ENCODE results near the gene BCL7A. TPM values are rescaled to one million over a fixed set of nuclear protein-coding genes. Genes with fewer than 3 reads are reported as not detected.

BCL7A gene
- total and polyA plus RNA-seq, 9 of the 15 experiments (the other 6 are each of a cell fraction or from before 2014, with no cell fraction given) = 0.25 to 21.9 (median 14.9) TPM

DNA sequence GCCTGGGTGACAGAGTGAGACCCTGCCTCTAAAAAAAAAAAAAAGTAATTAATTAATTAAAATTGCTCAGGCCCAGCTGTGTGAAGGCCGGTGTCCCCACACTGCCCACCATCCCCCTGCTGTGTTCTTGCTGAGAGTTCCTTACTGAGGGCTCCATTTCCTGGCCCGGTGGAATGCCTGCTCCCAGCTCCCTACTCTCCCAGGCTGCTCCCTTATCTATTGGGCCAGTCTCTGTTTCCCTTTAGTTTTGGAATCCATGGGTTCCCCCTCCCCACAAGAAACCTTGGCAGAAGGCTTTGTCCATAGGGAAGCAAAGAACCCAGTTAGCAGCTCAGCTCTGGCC lies 75.9 kb downstream of the BCL7A start:
- peak overlapping the region; percentile 74 for H3K4me2 ChIP-seq (ENCODE audit: insufficient read depth, low read length)
- intact Hi-C loops (cut with micrococcal nuclease) = no loop called here
- peak overlapping the region; percentile 74 for H3K27ac ChIP-seq (ENCODE audit: extremely low read depth, low read depth, low read length)
- peak; percentile 43 for ATAC-seq
- FAIRE-seq = no peak
- peak in 1 of 4 experiments; percentile 51 for DNase-seq (ENCODE audit: extremely low read depth in 1 of 4, low spot score in 3 of 4)
- in situ Hi-C loops (cut with MboI) = no loop called here
- 0 out of 2 replicates have a peak, but pooled peaks cover 2% of the 10 kb centered on the region for H3K9me3 ChIP-seq (replicated peaks; ENCODE audit: control insufficient read depth, insufficient read depth, low read depth, low read length)
- ChIA-PET CTCF (ENCODE audit: low intra/inter-chr PET ratio) (no interaction called here), POLR2A (interaction anchor here (0.6 to 4.5 kb wide), 15 partner anchors 10 to 1517 kb away, joined by 3 to 75 read pairs (median 5); partner anchors contain the start of gene MLXIP)
- H3K4me3 ChIP-seq = no peak overlapping the region
- peaks cover 16% of the 10 kb centered on the region for H3K9me1 ChIP-seq (ENCODE audit: control insufficient read depth, insufficient read depth, low read length)
- whole genome bisulfite sequencing (ENCODE audit: insufficient coverage, low coverage, missing lambda C conversion rate) = 6% methylated on average over 2 of the region's 2 CpGs
- BruUV-seq (replicated peaks) = no TSS peak
- peaks cover 96% of the 10 kb centered on the region for H3K79me2 ChIP-seq (ENCODE audit: control insufficient read depth, insufficient read depth, low read length)
- peaks cover 59 to 72% of the 10 kb centered on the region in 2 experiments for H3K4me1 ChIP-seq (replicated peaks in 1 of 2; ENCODE audit: control insufficient read depth in 2 of 2, insufficient read depth in 2 of 2, low read length in 2 of 2)
- peak overlapping the region; percentile 30 to 63; a peak in 3 of 4 replicates for H3K9ac ChIP-seq (ENCODE audit: insufficient read depth in 1 of 2, low read depth in 2 of 2, low read length in 2 of 2)
- H2AFZ ChIP-seq (ENCODE audit: low read depth, low read length) = no peak overlapping the region
- H3K27me3 ChIP-seq (ENCODE audit: control insufficient read depth in 2 of 2, insufficient read depth in 2 of 2, low read length in 2 of 2) = no peaks in the 10 kb centered on the region
- peaks cover 14% of the 10 kb centered on the region; the same call in 1 of the 2 replicates for H4K20me1 ChIP-seq (replicated peaks; ENCODE audit: control insufficient read depth, insufficient read depth, low read length)
- peaks cover 42% of the 10 kb centered on the region for H3K36me3 ChIP-seq (ENCODE audit: control insufficient read depth, insufficient read depth, low read length)
- TF ChIP-seq, protein P1, sequence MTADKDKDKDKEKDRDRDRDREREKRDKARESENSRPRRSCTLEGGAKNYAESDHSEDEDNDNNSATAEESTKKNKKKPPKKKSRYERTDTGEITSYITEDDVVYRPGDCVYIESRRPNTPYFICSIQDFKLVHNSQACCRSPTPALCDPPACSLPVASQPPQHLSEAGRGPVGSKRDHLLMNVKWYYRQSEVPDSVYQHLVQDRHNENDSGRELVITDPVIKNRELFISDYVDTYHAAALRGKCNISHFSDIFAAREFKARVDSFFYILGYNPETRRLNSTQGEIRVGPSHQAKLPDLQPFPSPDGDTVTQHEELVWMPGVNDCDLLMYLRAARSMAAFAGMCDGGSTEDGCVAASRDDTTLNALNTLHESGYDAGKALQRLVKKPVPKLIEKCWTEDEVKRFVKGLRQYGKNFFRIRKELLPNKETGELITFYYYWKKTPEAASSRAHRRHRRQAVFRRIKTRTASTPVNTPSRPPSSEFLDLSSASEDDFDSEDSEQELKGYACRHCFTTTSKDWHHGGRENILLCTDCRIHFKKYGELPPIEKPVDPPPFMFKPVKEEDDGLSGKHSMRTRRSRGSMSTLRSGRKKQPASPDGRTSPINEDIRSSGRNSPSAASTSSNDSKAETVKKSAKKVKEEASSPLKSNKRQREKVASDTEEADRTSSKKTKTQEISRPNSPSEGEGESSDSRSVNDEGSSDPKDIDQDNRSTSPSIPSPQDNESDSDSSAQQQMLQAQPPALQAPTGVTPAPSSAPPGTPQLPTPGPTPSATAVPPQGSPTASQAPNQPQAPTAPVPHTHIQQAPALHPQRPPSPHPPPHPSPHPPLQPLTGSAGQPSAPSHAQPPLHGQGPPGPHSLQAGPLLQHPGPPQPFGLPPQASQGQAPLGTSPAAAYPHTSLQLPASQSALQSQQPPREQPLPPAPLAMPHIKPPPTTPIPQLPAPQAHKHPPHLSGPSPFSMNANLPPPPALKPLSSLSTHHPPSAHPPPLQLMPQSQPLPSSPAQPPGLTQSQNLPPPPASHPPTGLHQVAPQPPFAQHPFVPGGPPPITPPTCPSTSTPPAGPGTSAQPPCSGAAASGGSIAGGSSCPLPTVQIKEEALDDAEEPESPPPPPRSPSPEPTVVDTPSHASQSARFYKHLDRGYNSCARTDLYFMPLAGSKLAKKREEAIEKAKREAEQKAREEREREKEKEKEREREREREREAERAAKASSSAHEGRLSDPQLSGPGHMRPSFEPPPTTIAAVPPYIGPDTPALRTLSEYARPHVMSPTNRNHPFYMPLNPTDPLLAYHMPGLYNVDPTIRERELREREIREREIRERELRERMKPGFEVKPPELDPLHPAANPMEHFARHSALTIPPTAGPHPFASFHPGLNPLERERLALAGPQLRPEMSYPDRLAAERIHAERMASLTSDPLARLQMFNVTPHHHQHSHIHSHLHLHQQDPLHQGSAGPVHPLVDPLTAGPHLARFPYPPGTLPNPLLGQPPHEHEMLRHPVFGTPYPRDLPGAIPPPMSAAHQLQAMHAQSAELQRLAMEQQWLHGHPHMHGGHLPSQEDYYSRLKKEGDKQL (CRISPR knock-in tag; IDR thresholded peaks at IDR 0.05; ENCODE audit: borderline replicate concordance) = no peak
- TF ChIP-seq, protein P2, sequence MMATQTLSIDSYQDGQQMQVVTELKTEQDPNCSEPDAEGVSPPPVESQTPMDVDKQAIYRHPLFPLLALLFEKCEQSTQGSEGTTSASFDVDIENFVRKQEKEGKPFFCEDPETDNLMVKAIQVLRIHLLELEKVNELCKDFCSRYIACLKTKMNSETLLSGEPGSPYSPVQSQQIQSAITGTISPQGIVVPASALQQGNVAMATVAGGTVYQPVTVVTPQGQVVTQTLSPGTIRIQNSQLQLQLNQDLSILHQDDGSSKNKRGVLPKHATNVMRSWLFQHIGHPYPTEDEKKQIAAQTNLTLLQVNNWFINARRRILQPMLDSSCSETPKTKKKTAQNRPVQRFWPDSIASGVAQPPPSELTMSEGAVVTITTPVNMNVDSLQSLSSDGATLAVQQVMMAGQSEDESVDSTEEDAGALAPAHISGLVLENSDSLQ (IDR thresholded peaks at IDR 0.05) = no peak
- no peak for TF ChIP-seq SETDB1 (IDR thresholded peaks at IDR 0.05; ENCODE audit: low read length)
- no peak for TF ChIP-seq TSC22D4 (tag; IDR thresholded peaks at IDR 0.05)
- TF ChIP-seq, protein P3, sequence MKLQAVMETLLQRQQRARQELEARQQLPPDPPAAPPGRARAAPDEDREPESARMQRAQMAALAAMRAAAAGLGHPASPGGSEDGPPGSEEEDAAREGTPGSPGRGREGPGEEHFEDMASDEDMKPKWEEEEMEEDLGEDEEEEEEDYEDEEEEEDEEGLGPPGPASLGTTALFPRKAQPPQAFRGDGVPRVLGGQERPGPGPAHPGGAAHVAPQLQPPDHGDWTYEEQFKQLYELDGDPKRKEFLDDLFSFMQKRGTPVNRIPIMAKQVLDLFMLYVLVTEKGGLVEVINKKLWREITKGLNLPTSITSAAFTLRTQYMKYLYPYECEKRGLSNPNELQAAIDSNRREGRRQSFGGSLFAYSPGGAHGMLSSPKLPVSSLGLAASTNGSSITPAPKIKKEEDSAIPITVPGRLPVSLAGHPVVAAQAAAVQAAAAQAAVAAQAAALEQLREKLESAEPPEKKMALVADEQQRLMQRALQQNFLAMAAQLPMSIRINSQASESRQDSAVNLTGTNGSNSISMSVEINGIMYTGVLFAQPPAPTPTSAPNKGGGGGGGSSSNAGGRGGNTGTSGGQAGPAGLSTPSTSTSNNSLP (IDR thresholded peaks at IDR 0.05; ENCODE audit: borderline replicate concordance, low read depth, low read length) = no peak
- TF ChIP-seq, protein P4, sequence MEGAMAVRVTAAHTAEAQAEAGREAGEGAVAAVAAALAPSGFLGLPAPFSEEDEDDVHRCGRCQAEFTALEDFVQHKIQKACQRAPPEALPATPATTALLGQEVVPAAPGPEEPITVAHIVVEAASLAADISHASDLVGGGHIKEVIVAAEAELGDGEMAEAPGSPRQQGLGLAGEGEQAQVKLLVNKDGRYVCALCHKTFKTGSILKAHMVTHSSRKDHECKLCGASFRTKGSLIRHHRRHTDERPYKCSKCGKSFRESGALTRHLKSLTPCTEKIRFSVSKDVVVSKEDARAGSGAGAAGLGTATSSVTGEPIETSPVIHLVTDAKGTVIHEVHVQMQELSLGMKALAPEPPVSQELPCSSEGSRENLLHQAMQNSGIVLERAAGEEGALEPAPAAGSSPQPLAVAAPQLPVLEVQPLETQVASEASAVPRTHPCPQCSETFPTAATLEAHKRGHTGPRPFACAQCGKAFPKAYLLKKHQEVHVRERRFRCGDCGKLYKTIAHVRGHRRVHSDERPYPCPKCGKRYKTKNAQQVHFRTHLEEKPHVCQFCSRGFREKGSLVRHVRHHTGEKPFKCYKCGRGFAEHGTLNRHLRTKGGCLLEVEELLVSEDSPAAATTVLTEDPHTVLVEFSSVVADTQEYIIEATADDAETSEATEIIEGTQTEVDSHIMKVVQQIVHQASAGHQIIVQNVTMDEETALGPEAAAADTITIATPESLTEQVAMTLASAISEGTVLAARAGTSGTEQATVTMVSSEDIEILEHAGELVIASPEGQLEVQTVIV (CRISPR knock-in tag; IDR thresholded peaks at IDR 0.05; ENCODE audit: borderline replicate concordance) = no peak
- TF ChIP-seq TAL1 (IDR thresholded peaks at IDR 0.05) = no peak
- 0 out of 2 replicates have a peak, but pooled peaks have one; percentile 36 for TF ChIP-seq NR2C1 (IDR thresholded peaks at IDR 0.05)
- no peak for TF ChIP-seq NR2C1 (tag; IDR thresholded peaks at IDR 0.05)
- no peak; the same call in 1 of the 2 replicates for TF ChIP-seq ZC3H4 (CRISPR knock-in tag; IDR thresholded peaks at IDR 0.05; ENCODE audit: borderline replicate concordance)
- no peak for TF ChIP-seq TARDBP (IDR thresholded peaks at IDR 0.05)
- TF ChIP-seq NR2F6 (CRISPR knock-in tag; IDR thresholded peaks at IDR 0.05) = no peak
- TF ChIP-seq ZNF140 (CRISPR knock-in tag; IDR thresholded peaks at IDR 0.05) = no peak
